ENCODE results near the gene MAPRE3.

The MAPRE3 gene

GRCh38 chr2:27003857-27004256 lies 33.4 kb downstream of the MAPRE3 start:
- TF ChIP-seq, protein P1, sequence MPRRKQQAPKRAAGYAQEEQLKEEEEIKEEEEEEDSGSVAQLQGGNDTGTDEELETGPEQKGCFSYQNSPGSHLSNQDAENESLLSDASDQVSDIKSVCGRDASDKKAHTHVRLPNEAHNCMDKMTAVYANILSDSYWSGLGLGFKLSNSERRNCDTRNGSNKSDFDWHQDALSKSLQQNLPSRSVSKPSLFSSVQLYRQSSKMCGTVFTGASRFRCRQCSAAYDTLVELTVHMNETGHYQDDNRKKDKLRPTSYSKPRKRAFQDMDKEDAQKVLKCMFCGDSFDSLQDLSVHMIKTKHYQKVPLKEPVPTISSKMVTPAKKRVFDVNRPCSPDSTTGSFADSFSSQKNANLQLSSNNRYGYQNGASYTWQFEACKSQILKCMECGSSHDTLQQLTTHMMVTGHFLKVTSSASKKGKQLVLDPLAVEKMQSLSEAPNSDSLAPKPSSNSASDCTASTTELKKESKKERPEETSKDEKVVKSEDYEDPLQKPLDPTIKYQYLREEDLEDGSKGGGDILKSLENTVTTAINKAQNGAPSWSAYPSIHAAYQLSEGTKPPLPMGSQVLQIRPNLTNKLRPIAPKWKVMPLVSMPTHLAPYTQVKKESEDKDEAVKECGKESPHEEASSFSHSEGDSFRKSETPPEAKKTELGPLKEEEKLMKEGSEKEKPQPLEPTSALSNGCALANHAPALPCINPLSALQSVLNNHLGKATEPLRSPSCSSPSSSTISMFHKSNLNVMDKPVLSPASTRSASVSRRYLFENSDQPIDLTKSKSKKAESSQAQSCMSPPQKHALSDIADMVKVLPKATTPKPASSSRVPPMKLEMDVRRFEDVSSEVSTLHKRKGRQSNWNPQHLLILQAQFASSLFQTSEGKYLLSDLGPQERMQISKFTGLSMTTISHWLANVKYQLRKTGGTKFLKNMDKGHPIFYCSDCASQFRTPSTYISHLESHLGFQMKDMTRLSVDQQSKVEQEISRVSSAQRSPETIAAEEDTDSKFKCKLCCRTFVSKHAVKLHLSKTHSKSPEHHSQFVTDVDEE (CRISPR knock-in tag; IDR thresholded peaks at IDR 0.05), result no peak
- TF ChIP-seq SNAI2 (CRISPR knock-in tag; IDR thresholded peaks at IDR 0.05) (no peak), POU6F1 (CRISPR knock-in tag; IDR thresholded peaks at IDR 0.05; ENCODE audit: borderline replicate concordance, low read depth) (no peak), ISL1 (CRISPR knock-in tag; IDR thresholded peaks at IDR 0.05) (no peak), TCF4 (CRISPR knock-in tag; IDR thresholded peaks at IDR 0.05; ENCODE audit: borderline replicate concordance) (no peak), ZNF8 (CRISPR knock-in tag; IDR thresholded peaks at IDR 0.05) (no peak), ZC3H10 (CRISPR knock-in tag; IDR thresholded peaks at IDR 0.05) (no peak), CSDC2 (CRISPR knock-in tag; IDR thresholded peaks at IDR 0.05) (no peak), ARNTL (CRISPR knock-in tag; IDR thresholded peaks at IDR 0.05; ENCODE audit: borderline replicate concordance, low read depth) (no peak), ZFP30 (CRISPR knock-in tag; IDR thresholded peaks at IDR 0.05) (no peak), PPARA (CRISPR knock-in tag; IDR thresholded peaks at IDR 0.05; ENCODE audit: borderline replicate concordance) (no peak), OSR1 (CRISPR knock-in tag; IDR thresholded peaks at IDR 0.05) (no peak), GLIS3 (CRISPR knock-in tag; IDR thresholded peaks at IDR 0.05) (no peak), ESRRG (CRISPR knock-in tag; IDR thresholded peaks at IDR 0.05) (no peak)
- TF ChIP-seq, protein P2, sequence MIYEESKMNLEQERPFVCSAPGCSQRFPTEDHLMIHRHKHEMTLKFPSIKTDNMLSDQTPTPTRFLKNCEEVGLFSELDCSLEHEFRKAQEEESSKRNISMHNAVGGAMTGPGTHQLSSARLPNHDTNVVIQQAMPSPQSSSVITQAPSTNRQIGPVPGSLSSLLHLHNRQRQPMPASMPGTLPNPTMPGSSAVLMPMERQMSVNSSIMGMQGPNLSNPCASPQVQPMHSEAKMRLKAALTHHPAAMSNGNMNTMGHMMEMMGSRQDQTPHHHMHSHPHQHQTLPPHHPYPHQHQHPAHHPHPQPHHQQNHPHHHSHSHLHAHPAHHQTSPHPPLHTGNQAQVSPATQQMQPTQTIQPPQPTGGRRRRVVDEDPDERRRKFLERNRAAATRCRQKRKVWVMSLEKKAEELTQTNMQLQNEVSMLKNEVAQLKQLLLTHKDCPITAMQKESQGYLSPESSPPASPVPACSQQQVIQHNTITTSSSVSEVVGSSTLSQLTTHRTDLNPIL (CRISPR knock-in tag; IDR thresholded peaks at IDR 0.05; ENCODE audit: low read depth), result no peak
- peak; percentile 77 for ATAC-seq

GRCh38 chr2:27006602-27007415 lies 36.4 kb downstream of the MAPRE3 start:
- ATAC-seq, result no peak
- TF ChIP-seq TCF4 (CRISPR knock-in tag; IDR thresholded peaks at IDR 0.05; ENCODE audit: borderline replicate concordance) (no peak), BACH2 (CRISPR knock-in tag; IDR thresholded peaks at IDR 0.05; ENCODE audit: borderline replicate concordance) (no peak), OSR1 (CRISPR knock-in tag; IDR thresholded peaks at IDR 0.05) (no peak), ZNF565 (CRISPR knock-in tag; conservative IDR thresholded peaks at IDR 0.05; ENCODE audit: low read depth) (no peak), ZFP30 (CRISPR knock-in tag; IDR thresholded peaks at IDR 0.05) (no peak), PPARA (CRISPR knock-in tag; IDR thresholded peaks at IDR 0.05; ENCODE audit: borderline replicate concordance) (no peak), ISL1 (CRISPR knock-in tag; IDR thresholded peaks at IDR 0.05) (no peak), ZNF8 (CRISPR knock-in tag; IDR thresholded peaks at IDR 0.05) (no peak), TOX (CRISPR knock-in tag; IDR thresholded peaks at IDR 0.05; ENCODE audit: borderline replicate concordance) (no peak), RARB (CRISPR knock-in tag; IDR thresholded peaks at IDR 0.05) (no peak), CSDC2 (CRISPR knock-in tag; IDR thresholded peaks at IDR 0.05) (no peak), ESRRG (CRISPR knock-in tag; IDR thresholded peaks at IDR 0.05) (no peak)

GRCh38 chr2:27007416-27008374 lies 37.3 kb downstream of the MAPRE3 start:
- ATAC-seq, result no peak
- TF ChIP-seq ISL1 (CRISPR knock-in tag; IDR thresholded peaks at IDR 0.05), result no peak
- no peak for TF ChIP-seq ZNF565 (CRISPR knock-in tag; conservative IDR thresholded peaks at IDR 0.05; ENCODE audit: low read depth)
- TF ChIP-seq CSDC2 (CRISPR knock-in tag; IDR thresholded peaks at IDR 0.05), result no peak
- TF ChIP-seq ZC3H10 (CRISPR knock-in tag; IDR thresholded peaks at IDR 0.05), result no peak
- TF ChIP-seq OSR1 (CRISPR knock-in tag; IDR thresholded peaks at IDR 0.05), result no peak
- no peak for TF ChIP-seq TOX (CRISPR knock-in tag; IDR thresholded peaks at IDR 0.05; ENCODE audit: borderline replicate concordance)
- no peak for TF ChIP-seq SNAI2 (CRISPR knock-in tag; IDR thresholded peaks at IDR 0.05)
- TF ChIP-seq PPARA (CRISPR knock-in tag; IDR thresholded peaks at IDR 0.05; ENCODE audit: borderline replicate concordance), result no peak
- TF ChIP-seq, protein P3, sequence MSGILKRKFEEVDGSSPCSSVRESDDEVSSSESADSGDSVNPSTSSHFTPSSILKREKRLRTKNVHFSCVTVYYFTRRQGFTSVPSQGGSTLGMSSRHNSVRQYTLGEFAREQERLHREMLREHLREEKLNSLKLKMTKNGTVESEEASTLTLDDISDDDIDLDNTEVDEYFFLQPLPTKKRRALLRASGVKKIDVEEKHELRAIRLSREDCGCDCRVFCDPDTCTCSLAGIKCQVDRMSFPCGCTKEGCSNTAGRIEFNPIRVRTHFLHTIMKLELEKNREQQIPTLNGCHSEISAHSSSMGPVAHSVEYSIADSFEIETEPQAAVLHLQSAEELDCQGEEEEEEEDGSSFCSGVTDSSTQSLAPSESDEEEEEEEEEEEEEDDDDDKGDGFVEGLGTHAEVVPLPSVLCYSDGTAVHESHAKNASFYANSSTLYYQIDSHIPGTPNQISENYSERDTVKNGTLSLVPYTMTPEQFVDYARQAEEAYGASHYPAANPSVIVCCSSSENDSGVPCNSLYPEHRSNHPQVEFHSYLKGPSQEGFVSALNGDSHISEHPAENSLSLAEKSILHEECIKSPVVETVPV (CRISPR knock-in tag; IDR thresholded peaks at IDR 0.05), result no peak
- TF ChIP-seq ZFP3 (CRISPR knock-in tag; IDR thresholded peaks at IDR 0.05), result no peak
- no peak for TF ChIP-seq TCF4 (CRISPR knock-in tag; IDR thresholded peaks at IDR 0.05; ENCODE audit: borderline replicate concordance)
- TF ChIP-seq ARNTL (CRISPR knock-in tag; IDR thresholded peaks at IDR 0.05; ENCODE audit: borderline replicate concordance, low read depth), result no peak
- TF ChIP-seq POU6F1 (CRISPR knock-in tag; IDR thresholded peaks at IDR 0.05; ENCODE audit: borderline replicate concordance, low read depth), result no peak
- TF ChIP-seq, protein P1 (CRISPR knock-in tag; IDR thresholded peaks at IDR 0.05), result no peak

Data from SK-N-SH treated with all-trans-retinoic acid at 6 μM for 48 hours (cell line).